ENCODE results near the gene AGO3. TPM values are rescaled to one million over a fixed set of nuclear protein-coding genes. Genes with fewer than 3 reads are reported as not detected.

Gene AGO3
- total RNA-seq, 1 donor from 2014 or later = 33.9 TPM

- Histone ChIP-seq H3K27me3 (ENCODE audit: low read depth) (no peaks in the 10 kb centered on the region), H3K4me1 (peaks cover 19% of the 10 kb centered on the region), H3K27ac (no peak overlapping the region), H3K9me3 (no peaks in the 10 kb centered on the region), H3K4me3 (no peak overlapping the region), H3K36me3 (no peaks in the 10 kb centered on the region)
- no peak for TF ChIP-seq CTCF (IDR thresholded peaks at IDR 0.05)
- intact Hi-C loops (cut with DNase I) = no loop called here
- ATAC-seq (no peak), DNase-seq (no peak)
Observed at GRCh38 chr1:36118447-36119204, 187.7 kb downstream of the AGO3 start.

- Histone ChIP-seq H3K9me3 (no peaks in the 10 kb centered on the region), H3K27ac (no peak overlapping the region), H3K36me3 (no peaks in the 10 kb centered on the region), H3K4me1 (peaks cover 27% of the 10 kb centered on the region), H3K27me3 (ENCODE audit: low read depth) (peaks cover 6% of the 10 kb centered on the region), H3K4me3 (no peak overlapping the region)
- ATAC-seq = peak; percentile 52 to 63
- intact Hi-C loops (cut with DNase I) = no loop called here
- peak; percentile 66 for DNase-seq
- no peak for TF ChIP-seq CTCF (IDR thresholded peaks at IDR 0.05)
Observed at GRCh38 chr1:36119456-36119855, 188.6 kb downstream of the AGO3 start.

Other genes starting within 250 kb of the AGO3 start
- gene C1orf216, start 212.2 kb upstream of the AGO3 start, total RNA-seq = 14.3 TPM
- 1.3 TPM for gene CLSPN, start 161.1 kb upstream of the AGO3 start, total RNA-seq
- 32.9 TPM for gene AGO4, start 123.1 kb upstream of the AGO3 start, total RNA-seq
- 26.9 TPM for gene AGO1, start 47.9 kb upstream of the AGO3 start, total RNA-seq
- gene TEKT2, start 153.0 kb downstream of the AGO3 start, total RNA-seq = 9.3 TPM
- gene ADPRS, start 157.8 kb downstream of the AGO3 start, total RNA-seq = 32.4 TPM
- gene COL8A2, start 194.1 kb downstream of the AGO3 start, total RNA-seq = 24.4 TPM
- gene TRAPPC3, start 218.4 kb downstream of the AGO3 start, total RNA-seq = 60.3 TPM
- 120 TPM for gene MAP7D1, start 225.1 kb downstream of the AGO3 start, total RNA-seq

All from lower lobe of right lung (tissue), 2 donors.